GM21381 (cell line): ENCODE measurements around the gene LRWD1.
"Not testable (repeated sequence)": the region's sequence is repeated elsewhere in the genome, so short reads cannot be mapped to it uniquely, and the experiment has no call there.

ENCODE experiments used
- ATAC-seq: cut with Tn5 transposase; IDR thresholded peaks from one replicate; pipeline ENCODE4 v1.9.1; 2021; ENCODE audit warnings: mild to moderate bottlenecking, moderate library complexity; ENCODE audit not compliant: unreplicated experiment

Gene LRWD1

GRCh38 chr7:102439963-102440795 lies 24.6 kb upstream of the LRWD1 start:
- no peak for ATAC-seq

GRCh38 chr7:102444961-102445673 lies 19.7 kb upstream of the LRWD1 start:
- peak; percentile 41 for ATAC-seq

GRCh38 chr7:102445674-102446071 lies 19.1 kb upstream of the LRWD1 start:
- ATAC-seq: no peak

- no peak for ATAC-seq
Observed at GRCh38 chr7:102446387-102447156, 18.2 kb upstream of the LRWD1 start.

- no peak for ATAC-seq
Observed at GRCh38 chr7:102447311-102447710, 17.5 kb upstream of the LRWD1 start.

GRCh38 chr7:102449136-102449535 lies 15.6 kb upstream of the LRWD1 start:
- ATAC-seq: no peak

GRCh38 chr7:102450242-102450641 lies 14.5 kb upstream of the LRWD1 start:
- peak; percentile 49 for ATAC-seq

GRCh38 chr7:102451371-102452054 lies 13.3 kb upstream of the LRWD1 start:
- ATAC-seq: no peak

GRCh38 chr7:102452451-102452850 lies 12.3 kb upstream of the LRWD1 start:
- no peak for ATAC-seq

GRCh38 chr7:102453319-102453718 lies 11.5 kb upstream of the LRWD1 start:
- no peak for ATAC-seq

- no peak for ATAC-seq
Observed at GRCh38 chr7:102454468-102454867, 10.3 kb upstream of the LRWD1 start.

- not testable (repeated sequence) for ATAC-seq
Observed at GRCh38 chr7:102454932-102455331, 9.9 kb upstream of the LRWD1 start.

GRCh38 chr7:102455596-102455995 lies 9.2 kb upstream of the LRWD1 start:
- no peak for ATAC-seq

GRCh38 chr7:102456327-102456726 lies 8.5 kb upstream of the LRWD1 start:
- no peak for ATAC-seq

- no peak for ATAC-seq
Observed at GRCh38 chr7:102457352-102457924, 7.3 kb upstream of the LRWD1 start.

GRCh38 chr7:102459221-102459844 lies 5.5 kb upstream of the LRWD1 start:
- ATAC-seq: no peak

- no peak for ATAC-seq
Observed at GRCh38 chr7:102460467-102460866, 4.3 kb upstream of the LRWD1 start.

- no peak for ATAC-seq
Observed at GRCh38 chr7:102463841-102464576, 775 bp upstream of the LRWD1 start.

GRCh38 chr7:102466097-102466496 lies 1.3 kb downstream of the LRWD1 start:
- no peak for ATAC-seq
